PC-9 (cell line): Measurements from ENCODE around the gene MAP3K8.

Experiments used
- CTCF ChIP-seq: fragments of 200-600 bp; sonication (generic); conservative IDR thresholded peaks from 2 replicates; pipeline ENCODE4 v1.6.1; 2017; ENCODE audit warnings: mixed run types, antibody characterized with exemption, mild to moderate bottlenecking, moderate library complexity
- EZH2 ChIP-seq: fragments of 200-600 bp; sonication (generic); IDR thresholded peaks from 2 replicates; pipeline ENCODE4 v1.8.0; 2017; ENCODE audit warnings: antibody characterized with exemption, low read depth

- TF ChIP-seq CTCF = no peak
- TF ChIP-seq EZH2 = no peak
Observed at GRCh38 chr10:30502266-30503060, 68.5 kb downstream of the MAP3K8 start.
